ENCODE results near the gene RNF227. TPM values are rescaled to one million over a fixed set of nuclear protein-coding genes. Genes with fewer than 3 reads are reported as not detected.

RNF227 gene
- total and polyA plus RNA-seq, 2 of the 13 experiments (the other 11 are each of a cell fraction or from before 2014, with no cell fraction given): 0.20 to 0.79 TPM

- TF ChIP-seq ZUFSP (CRISPR knock-in tag; IDR thresholded peaks at IDR 0.05; ENCODE audit: borderline replicate concordance): no peak
- no peak for TF ChIP-seq ZNF7 (CRISPR knock-in tag; IDR thresholded peaks at IDR 0.05)
- no peak for TF ChIP-seq FOXP4 (CRISPR knock-in tag; IDR thresholded peaks at IDR 0.05)
- TF ChIP-seq GRHL1 (CRISPR knock-in tag; conservative IDR thresholded peaks at IDR 0.05): no peak
- no peak for TF ChIP-seq ZNF543 (CRISPR knock-in tag; IDR thresholded peaks at IDR 0.05)
- TF ChIP-seq HOXA7 (CRISPR knock-in tag; IDR thresholded peaks at IDR 0.05): no peak
- no peak for TF ChIP-seq KDM6A (CRISPR knock-in tag; IDR thresholded peaks at IDR 0.05; ENCODE audit: low read depth)
- TF ChIP-seq SOX6 (IDR thresholded peaks at IDR 0.05): no peak
- TF ChIP-seq SOX6 (CRISPR knock-in tag; IDR thresholded peaks at IDR 0.05): no peak
- TF ChIP-seq ZNF138 (CRISPR knock-in tag; IDR thresholded peaks at IDR 0.05; ENCODE audit: low read depth): no peak
- no peak for TF ChIP-seq MAX (IDR thresholded peaks at IDR 0.05)
- no peak for TF ChIP-seq ARID4A (CRISPR knock-in tag; IDR thresholded peaks at IDR 0.05; ENCODE audit: borderline replicate concordance)
Observed at GRCh38 chr17:7881276-7882054, 34.6 kb downstream of the RNF227 start (continued).
